GM23338 (cell line): ENCODE measurements around the gene NSD1. TPM values are rescaled to one million over a fixed set of nuclear protein-coding genes. Genes with fewer than 3 reads are reported as not detected.

Experiments used
- ATAC-seq: fragments of 200-7000 bp; cut with Tn5 transposase; 3 replicates; pipeline ENCODE4 v1.9.1; 2020
- DNase-seq: peaks from one replicate; pipeline ENCODE4 v3.0.0-alpha.2; 2015; ENCODE audit warnings: low spot score
- H2AFZ ChIP-seq: fragments of 200-600 bp; sonication (generic); 2 replicates; pipeline ENCODE4 v1.8.0; 2016; ENCODE audit warnings: antibody characterized with exemption, mild to moderate bottlenecking, moderate library complexity
- H3F3A ChIP-seq: fragments of 200-600 bp; sonication (generic); replicated peaks from 2 replicates; pipeline ENCODE4 v1.8.0; 2017; ENCODE audit warnings: antibody characterized with exemption, mixed run types, low read depth
- H3K27ac ChIP-seq: fragments of 200-600 bp; sonication (generic); 2 replicates; pipeline ENCODE4 v1.6.1; 2016; ENCODE audit warnings: low read depth
- H3K27me3 ChIP-seq: fragments of 200-600 bp; sonication (generic); 2 replicates; pipeline ENCODE4 v1.8.0; 2016; ENCODE audit warnings: mild to moderate bottlenecking, mixed run types, moderate library complexity; ENCODE audit not compliant: insufficient read depth
- H3K36me3 ChIP-seq: fragments of 200-600 bp; sonication (generic); 2 replicates; pipeline ENCODE4 v1.8.0; 2016; ENCODE audit warnings: mild to moderate bottlenecking; ENCODE audit not compliant: insufficient read depth
- H3K4me1 ChIP-seq: fragments of 200-600 bp; sonication (generic); 2 replicates; pipeline ENCODE4 v1.8.0; 2016; ENCODE audit warnings: mild to moderate bottlenecking, moderate library complexity; ENCODE audit not compliant: insufficient read depth
- H3K4me2 ChIP-seq: fragments of 200-600 bp; sonication (generic); 2 replicates; pipeline ENCODE4 v1.7.1; 2017; ENCODE audit warnings: mixed run types
- H3K4me3 ChIP-seq: fragments of 200-600 bp; sonication (generic); 2 replicates; pipeline ENCODE4 v1.6.1; 2016; ENCODE audit warnings: mixed run types
- H3K79me2 ChIP-seq: fragments of 200-600 bp; sonication (generic); replicated peaks from 2 replicates; pipeline ENCODE4 v1.8.0; 2017; ENCODE audit warnings: mild to moderate bottlenecking; ENCODE audit not compliant: insufficient read depth
- H3K9me2 ChIP-seq: fragments of 200-600 bp; sonication (generic); 2 replicates; pipeline ENCODE4 v1.8.0; 2017; ENCODE audit not compliant: insufficient read depth
- H4K20me1 ChIP-seq: fragments of 200-600 bp; sonication (generic); replicated peaks from 2 replicates; pipeline ENCODE4 v1.8.0; 2017; ENCODE audit warnings: mild to moderate bottlenecking; ENCODE audit not compliant: insufficient read depth
- H3K27ac Mint-ChIP-seq: 2 replicates; pipeline ENCODE4 v1.8.0; 2020; ENCODE audit warnings: inconsistent platforms, mild to moderate bottlenecking, moderate library complexity, mixed read lengths
- H3K27me3 Mint-ChIP-seq: 3 replicates; pipeline ENCODE4 v1.8.0; 2022; ENCODE audit warnings: low read depth, mild to moderate bottlenecking, moderate library complexity, mixed read lengths, inconsistent platforms; ENCODE audit not compliant: insufficient read depth, poor library complexity
- H3K36me3 Mint-ChIP-seq: 3 replicates; pipeline ENCODE4 v1.8.0; 2021; ENCODE audit warnings: low read depth, mild to moderate bottlenecking, inconsistent platforms, moderate library complexity, mixed read lengths
- H3K4me1 Mint-ChIP-seq: 3 replicates; pipeline ENCODE4 v1.8.0; 2020; ENCODE audit warnings: mild to moderate bottlenecking, inconsistent platforms, mixed read lengths
- H3K4me3 Mint-ChIP-seq: 3 replicates; pipeline ENCODE4 v1.8.0; 2021; ENCODE audit warnings: moderate library complexity, mild to moderate bottlenecking, inconsistent platforms, mixed read lengths
- H3K9me3 Mint-ChIP-seq: 3 replicates; pipeline ENCODE4 v1.8.0; 2020; ENCODE audit warnings: moderate library complexity, mild to moderate bottlenecking, inconsistent platforms, mixed read lengths
- CREB1 ChIP-seq: fragments of 250-450 bp; sonication (Bioruptor Pico); IDR thresholded peaks from 2 replicates; pipeline ENCODE4 v1.5.0; 2020; ENCODE audit warnings: low read depth, mild to moderate bottlenecking, moderate library complexity
- EZH2phosphoT487 ChIP-seq: fragments of 200-600 bp; sonication (generic); IDR thresholded peaks from one replicate; pipeline ENCODE4 v1.8.1; 2018; ENCODE audit warnings: antibody characterized with exemption; ENCODE audit not compliant: unreplicated experiment
- NANOG ChIP-seq: IDR thresholded peaks from 2 replicates; pipeline ENCODE4 v1.6.1; 2016; ENCODE audit warnings: antibody characterized with exemption, borderline replicate concordance
- POLR2AphosphoS5 ChIP-seq: IDR thresholded peaks from 2 replicates; pipeline ENCODE4 v1.6.1; 2016; ENCODE audit warnings: antibody characterized with exemption, low read depth
- REST ChIP-seq: IDR thresholded peaks from one replicate; pipeline ENCODE4 v1.6.1; 2018; ENCODE audit warnings: antibody characterized with exemption; ENCODE audit not compliant: unreplicated experiment
- STAT1 ChIP-seq: IDR thresholded peaks from one replicate; pipeline ENCODE4 v1.6.1; 2016; ENCODE audit warnings: antibody characterized with exemption; ENCODE audit not compliant: unreplicated experiment
- ZNF331 ChIP-seq: fragments of 250-450 bp; sonication (Bioruptor Pico); IDR thresholded peaks from 2 replicates; pipeline ENCODE4 v1.5.0; 2020; ENCODE audit warnings: low read depth, mild to moderate bottlenecking, moderate library complexity
- polyA plus RNA-seq: library from polyadenylated mRNA; unstranded; fragments of >200 nt; fragmentation: Nextera tagmentation; extraction: Ambion mirVana; gene quantifications from 2 replicates; pipeline ENCODE4 v1.2.1, GENCODE V29; 2016
- total RNA-seq: library from RNA; depleted of rRNA; stranded (reverse); fragments of >200 nt; shearing (Covaris generic); gene quantifications from 2 replicates; pipeline ENCODE4 v1.2.3, GENCODE V29; 2014
- TF ChIP-seq, protein P1 (sequence below), 2 experiments: fragments of 200-600 bp in 1 of 2; sonication (generic) in 1 of 2; conservative IDR thresholded peaks; 2 replicates each; pipeline versions ENCODE4 v1.5.1 to v1.6.1; 2016 to 2017; ENCODE audit warnings: antibody characterized with exemption in 2 of 2, low read depth in 2 of 2, mild to moderate bottlenecking in 2 of 2, moderate library complexity in 1 of 2

Gene NSD1
- total and polyA plus RNA-seq, 2 experiments from 2014 or later, result 96.4 to 106 TPM

- Mint-ChIP-seq H3K9me3 (no peaks in the 10 kb centered on the region; the same call in 2 of the 3 replicates), H3K4me3 (peak within 1 kb of the TSS; percentile 71), H3K27me3 (peaks cover 11% of the 10 kb centered on the region), H3K4me1 (peaks cover 31% of the 10 kb centered on the region), H3K36me3 (peaks cover 17% of the 10 kb centered on the region), H3K27ac (peak within 1 kb of the TSS; percentile 17; the same call in 1 of the 2 replicates)
- peaks cover 22% of the 10 kb centered on the region for H3K79me2 ChIP-seq
- H3K4me3 ChIP-seq, result peak within 1 kb of the TSS; percentile 95
- H3K4me2 ChIP-seq, result peak within 1 kb of the TSS; percentile 98
- DNase-seq, result peak; percentile 96
- peaks cover 4% of the 10 kb centered on the region for H3K36me3 ChIP-seq
- peak; percentile 60; the same call in 1 of the 2 replicates for TF ChIP-seq CREB1
- TF ChIP-seq, protein P1, sequence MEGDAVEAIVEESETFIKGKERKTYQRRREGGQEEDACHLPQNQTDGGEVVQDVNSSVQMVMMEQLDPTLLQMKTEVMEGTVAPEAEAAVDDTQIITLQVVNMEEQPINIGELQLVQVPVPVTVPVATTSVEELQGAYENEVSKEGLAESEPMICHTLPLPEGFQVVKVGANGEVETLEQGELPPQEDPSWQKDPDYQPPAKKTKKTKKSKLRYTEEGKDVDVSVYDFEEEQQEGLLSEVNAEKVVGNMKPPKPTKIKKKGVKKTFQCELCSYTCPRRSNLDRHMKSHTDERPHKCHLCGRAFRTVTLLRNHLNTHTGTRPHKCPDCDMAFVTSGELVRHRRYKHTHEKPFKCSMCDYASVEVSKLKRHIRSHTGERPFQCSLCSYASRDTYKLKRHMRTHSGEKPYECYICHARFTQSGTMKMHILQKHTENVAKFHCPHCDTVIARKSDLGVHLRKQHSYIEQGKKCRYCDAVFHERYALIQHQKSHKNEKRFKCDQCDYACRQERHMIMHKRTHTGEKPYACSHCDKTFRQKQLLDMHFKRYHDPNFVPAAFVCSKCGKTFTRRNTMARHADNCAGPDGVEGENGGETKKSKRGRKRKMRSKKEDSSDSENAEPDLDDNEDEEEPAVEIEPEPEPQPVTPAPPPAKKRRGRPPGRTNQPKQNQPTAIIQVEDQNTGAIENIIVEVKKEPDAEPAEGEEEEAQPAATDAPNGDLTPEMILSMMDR (conservative IDR thresholded peaks at IDR 0.05; ENCODE audit: low read depth in 2 of 2), result peak; percentile 69 to 79
- peak; percentile 85 for TF ChIP-seq POLR2AphosphoS5
- TF ChIP-seq STAT1, result peak; percentile 80
- no peak for TF ChIP-seq EZH2phosphoT487
- peak; percentile 82 for ATAC-seq
- H3K9me2 ChIP-seq, result no peaks in the 10 kb centered on the region
- H4K20me1 ChIP-seq, result peaks cover 3% of the 10 kb centered on the region; the same call in 1 of the 2 replicates
- H3K27ac ChIP-seq, result peak within 1 kb of the TSS; percentile 81
- no peaks in the 10 kb centered on the region for H3K27me3 ChIP-seq
- peak within 1 kb of the TSS; percentile 78 for H2AFZ ChIP-seq
- H3F3A ChIP-seq, result peaks cover 17% of the 10 kb centered on the region
- H3K4me1 ChIP-seq, result peaks cover 24% of the 10 kb centered on the region
Observed at GRCh38 chr5:177086654-177087397, 46.7 kb upstream of the NSD1 start, which contains the start of gene FGFR4. FGFR4 (plus strand) TSS chr5:177086915; CDS start chr5:177089603, 2,688 bp downstream.

GRCh38 chr5:177087398-177088005 is 46.1 kb upstream of the NSD1 start:
- Histone ChIP-seq H4K20me1 (peaks cover 3% of the 10 kb centered on the region; the same call in 1 of the 2 replicates), H3K4me3 (peak overlapping the region; percentile 95), H3K4me1 (peaks cover 24% of the 10 kb centered on the region), H3K79me2 (peaks cover 22% of the 10 kb centered on the region), H3K27me3 (no peaks in the 10 kb centered on the region), H3K4me2 (peak overlapping the region; percentile 98), H2AFZ (peak overlapping the region; percentile 43; the same call in 1 of the 2 replicates), H3K27ac (no peak overlapping the region), H3K9me2 (no peaks in the 10 kb centered on the region), H3F3A (peaks cover 17% of the 10 kb centered on the region), H3K36me3 (peaks cover 5% of the 10 kb centered on the region)
- TF ChIP-seq REST (no peak), ZNF331 (no peak), NANOG (no peak), STAT1 (no peak)
- peak overlapping the region; percentile 71 for H3K4me3 Mint-ChIP-seq
- DNase-seq (no peak), ATAC-seq (no peak; the same call in 2 of the 3 replicates)
- peaks cover 20% of the 10 kb centered on the region for H3K36me3 Mint-ChIP-seq
- H3K9me3 Mint-ChIP-seq, result no peaks in the 10 kb centered on the region; the same call in 2 of the 3 replicates
- peaks cover 11% of the 10 kb centered on the region for H3K27me3 Mint-ChIP-seq
- H3K4me1 Mint-ChIP-seq, result peaks cover 31% of the 10 kb centered on the region
- peak overlapping the region; percentile 17; the same call in 1 of the 2 replicates for H3K27ac Mint-ChIP-seq
